GM18502 (cell line): ENCODE measurements around the gene USHBP1.

Experiments
- ATAC-seq: cut with Tn5 transposase; IDR thresholded peaks from one replicate; pipeline ENCODE4 v1.9.1; 2021; ENCODE audit warnings: mild to moderate bottlenecking; ENCODE audit not compliant: unreplicated experiment, poor library complexity

The USHBP1 gene

GRCh38 chr19:17220207-17220758 is 44.3 kb downstream of the USHBP1 start:
- ATAC-seq, result no peak

- no peak for ATAC-seq
Measured at GRCh38 chr19:17219286-17219685, 45.3 kb downstream of the USHBP1 start.

DNA sequence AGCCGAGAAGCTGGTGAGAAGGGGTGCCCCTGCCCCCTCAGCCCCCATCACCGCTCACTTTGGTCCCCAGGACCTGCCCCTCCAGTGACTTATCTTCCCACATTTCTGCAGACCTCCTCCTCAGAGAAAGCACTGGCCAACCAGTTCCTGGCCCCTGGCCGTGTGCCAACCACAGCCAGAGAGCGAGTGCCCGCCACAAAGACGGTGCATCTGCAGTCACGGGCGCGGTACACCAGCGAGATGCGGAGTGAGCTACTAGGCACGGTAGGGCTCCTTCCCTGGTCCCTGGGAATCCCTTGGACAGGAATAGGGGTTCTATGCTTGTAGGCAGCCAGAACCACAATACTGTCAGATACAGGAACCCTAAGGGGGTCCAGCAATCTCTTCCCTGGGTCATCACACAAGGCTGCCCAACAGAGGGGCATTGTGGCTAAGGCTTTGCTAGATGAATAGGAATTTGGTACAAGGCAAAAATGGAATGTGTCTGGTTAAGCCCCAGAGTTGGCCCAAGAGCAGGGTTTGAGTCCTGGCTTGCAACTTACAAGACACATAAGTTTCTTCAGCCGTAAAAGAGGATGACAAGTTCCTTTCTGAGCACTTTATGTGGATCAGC is 48.4 kb downstream of the USHBP1 start:
- no peak for ATAC-seq

GRCh38 chr19:17215127-17215971 is 49.2 kb downstream of the USHBP1 start, which contains the start of gene USE1:
TSS of gene USE1 (plus strand) at chr19:17215357. CDS start at chr19:17215406, 49 bp downstream.
- ATAC-seq, result peak; percentile 82

DNA sequence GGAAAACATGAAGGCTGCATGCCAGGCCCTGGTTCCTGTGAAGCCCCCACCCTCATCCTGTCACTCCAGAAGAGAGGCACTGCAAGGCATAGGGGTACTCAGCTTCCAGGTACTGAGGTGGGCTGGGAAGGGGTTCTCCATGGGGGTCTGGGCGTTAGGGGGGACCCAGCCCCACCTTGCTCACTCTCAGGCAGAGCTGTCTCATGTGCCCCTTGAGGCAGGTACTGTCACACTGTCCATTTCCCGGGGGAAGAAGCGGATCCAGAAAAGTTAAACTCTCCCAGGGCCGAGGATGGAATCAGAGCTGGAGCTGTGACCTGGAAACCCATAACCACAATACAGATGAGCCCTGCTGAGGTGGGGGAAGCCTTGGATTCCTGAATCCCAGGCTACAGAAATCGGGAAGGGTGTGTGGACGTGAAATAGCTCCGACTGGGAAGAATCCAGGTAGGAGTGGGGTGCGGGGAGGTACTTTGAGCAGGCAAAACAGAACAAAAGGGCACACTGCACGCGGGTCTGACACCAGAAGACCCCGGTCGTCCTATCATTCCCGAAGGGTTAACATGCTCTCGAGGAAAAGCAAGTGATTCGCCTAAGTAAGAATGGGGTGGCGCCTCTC is 49.9 kb downstream of the USHBP1 start:
- ATAC-seq, result no peak

DNA sequence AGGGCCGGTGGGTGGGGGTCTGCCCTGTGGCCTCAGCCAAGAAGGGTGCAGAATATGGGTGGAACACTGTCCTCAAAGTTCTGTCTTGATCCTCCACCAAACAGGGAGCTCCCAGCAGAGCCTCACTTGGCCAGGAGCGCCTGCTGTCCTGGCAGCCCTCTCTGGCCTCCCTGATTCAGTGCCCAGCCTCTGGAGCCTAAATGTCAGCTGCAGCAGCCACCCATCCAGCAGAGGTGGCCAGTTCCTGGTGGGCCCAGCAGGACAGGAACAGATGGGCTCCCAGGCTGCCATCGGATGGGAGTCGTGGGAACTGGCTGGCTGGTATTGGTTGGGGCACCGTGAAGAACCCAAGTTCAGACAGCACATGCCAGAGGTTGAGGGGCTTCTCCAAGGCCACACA is 51.2 kb downstream of the USHBP1 start:
- ATAC-seq, result no peak

DNA sequence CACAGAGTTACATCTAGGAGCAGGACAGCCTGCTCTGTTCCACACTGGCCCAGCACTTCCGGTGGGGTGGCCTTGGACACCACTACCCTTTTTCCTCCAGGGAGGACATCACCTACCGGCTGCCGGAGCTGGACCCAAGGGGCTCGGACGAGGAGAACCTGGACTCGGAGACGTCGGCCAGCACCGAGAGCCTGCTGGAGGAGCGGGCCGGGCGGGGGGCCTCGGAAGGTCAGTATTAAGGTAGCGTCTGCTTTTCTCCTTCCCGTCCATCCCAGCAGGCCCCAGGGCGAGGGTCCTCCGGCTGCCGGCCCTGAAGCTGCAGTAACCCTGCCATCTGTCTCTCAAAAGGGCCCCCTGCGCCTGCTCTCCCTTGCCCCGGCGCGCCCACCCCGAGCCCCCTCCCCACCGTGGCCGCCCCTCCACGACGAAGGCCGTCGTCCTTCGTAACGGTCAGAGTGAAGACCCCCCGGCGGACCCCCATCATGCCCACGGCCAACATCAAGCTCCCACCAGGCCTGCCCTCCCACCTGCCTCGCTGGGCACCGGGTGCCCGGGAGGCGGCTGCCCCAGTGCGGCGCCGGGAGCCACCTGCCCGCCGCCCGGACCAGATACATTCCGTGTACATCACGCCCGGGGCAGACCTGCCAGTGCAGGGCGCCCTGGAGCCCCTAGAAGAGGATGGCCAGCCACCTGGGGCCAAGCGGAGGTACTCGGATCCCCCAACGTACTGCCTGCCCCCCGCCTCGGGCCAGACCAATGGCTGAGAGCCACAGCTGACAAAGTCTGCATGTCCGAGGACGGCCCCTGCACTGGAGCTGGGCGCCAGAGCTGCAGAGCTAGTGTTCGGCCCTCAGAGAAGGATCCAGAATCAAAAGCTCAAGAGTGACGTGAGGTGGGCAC is 52.7 kb downstream of the USHBP1 start:
- no peak for ATAC-seq

GRCh38 chr19:17210296-17210695 is 54.2 kb downstream of the USHBP1 start:
- no peak for ATAC-seq

DNA sequence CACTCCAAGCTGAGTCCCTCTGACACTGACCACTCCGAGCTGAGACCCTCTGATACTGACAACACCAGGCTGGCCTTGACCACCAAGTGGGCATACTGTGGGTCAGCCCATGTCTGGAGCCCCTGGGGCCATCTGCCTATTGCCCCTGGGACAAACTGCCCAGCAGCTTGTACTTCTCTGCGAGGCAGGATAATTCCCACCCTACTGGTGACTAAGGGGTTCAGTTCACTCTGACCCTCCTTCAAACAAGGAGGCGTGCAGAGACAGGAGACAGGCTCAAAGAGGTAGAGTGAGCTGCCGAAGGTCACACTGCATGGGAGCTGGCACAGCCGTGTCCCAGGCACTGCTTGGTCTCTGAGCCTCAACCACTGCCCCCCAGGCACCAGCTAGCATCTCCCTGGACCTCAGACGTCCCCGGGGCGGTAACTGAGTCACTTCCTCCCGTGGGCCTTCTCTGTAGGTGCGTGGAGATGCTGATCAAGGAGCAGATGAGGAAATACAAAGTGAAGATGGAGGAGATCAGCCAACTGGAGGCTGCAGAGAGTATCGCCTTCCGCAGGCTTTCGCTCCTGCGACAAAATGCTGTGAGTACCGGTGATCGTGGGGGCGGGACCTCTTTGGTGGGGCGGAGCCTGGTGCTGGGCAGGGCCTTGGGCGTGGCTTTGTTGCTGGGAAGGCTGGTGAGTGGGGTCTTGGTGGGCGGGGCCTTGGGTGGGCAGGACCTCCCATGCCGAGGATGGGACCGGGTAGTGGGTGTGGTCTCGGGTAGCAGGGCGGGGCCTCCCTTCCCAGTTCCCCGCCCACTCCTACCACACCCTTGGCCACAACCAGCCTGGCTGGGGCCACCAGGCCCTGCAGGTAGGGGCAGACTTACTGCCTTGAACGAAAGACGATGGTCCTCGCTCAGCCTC is 55.2 kb downstream of the USHBP1 start:
- ATAC-seq, result peak; percentile 47

- no peak for ATAC-seq
Measured at GRCh38 chr19:17206736-17207581, 57.6 kb downstream of the USHBP1 start.

- ATAC-seq, result no peak
Measured at GRCh38 chr19:17205237-17206140, 59.1 kb downstream of the USHBP1 start.

DNA sequence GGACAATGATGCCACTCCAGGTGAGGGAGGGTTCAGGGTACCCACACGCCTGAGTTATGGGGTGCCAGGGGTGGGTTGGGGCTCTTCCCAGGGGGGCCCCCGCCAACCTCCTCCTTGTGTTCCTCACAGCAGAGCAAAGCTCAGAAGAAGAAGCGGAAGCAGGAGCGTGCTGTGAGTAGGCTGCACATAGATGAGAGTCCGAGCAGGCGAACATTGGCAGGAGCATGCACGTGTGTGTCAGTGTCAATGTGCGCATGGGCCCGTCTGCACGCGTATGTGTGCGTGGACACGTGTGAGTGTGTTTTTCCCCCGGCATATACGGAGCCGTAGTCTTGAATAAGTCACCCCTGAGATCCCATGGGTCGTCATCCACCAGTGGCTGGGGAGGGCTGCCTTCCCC is 61.8 kb downstream of the USHBP1 start:
- no peak for ATAC-seq

DNA sequence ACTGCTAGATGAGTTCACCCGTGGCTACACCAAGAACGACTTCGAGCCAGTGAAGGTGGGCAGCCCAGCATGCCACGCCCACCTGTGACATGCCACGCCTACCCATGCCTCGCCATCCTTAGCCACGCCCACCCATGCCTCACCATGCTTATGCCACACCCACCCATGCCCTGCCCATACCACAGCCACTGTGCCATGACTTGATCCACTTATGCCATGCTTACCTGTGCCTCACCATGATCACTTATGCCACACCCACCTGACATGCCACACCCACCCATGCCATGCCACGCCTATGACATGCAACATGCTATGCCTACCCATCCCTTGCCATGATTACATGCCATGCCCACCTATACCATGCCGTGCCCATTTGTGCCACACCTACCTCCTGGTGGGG is 62.3 kb downstream of the USHBP1 start:
- no peak for ATAC-seq

DNA sequence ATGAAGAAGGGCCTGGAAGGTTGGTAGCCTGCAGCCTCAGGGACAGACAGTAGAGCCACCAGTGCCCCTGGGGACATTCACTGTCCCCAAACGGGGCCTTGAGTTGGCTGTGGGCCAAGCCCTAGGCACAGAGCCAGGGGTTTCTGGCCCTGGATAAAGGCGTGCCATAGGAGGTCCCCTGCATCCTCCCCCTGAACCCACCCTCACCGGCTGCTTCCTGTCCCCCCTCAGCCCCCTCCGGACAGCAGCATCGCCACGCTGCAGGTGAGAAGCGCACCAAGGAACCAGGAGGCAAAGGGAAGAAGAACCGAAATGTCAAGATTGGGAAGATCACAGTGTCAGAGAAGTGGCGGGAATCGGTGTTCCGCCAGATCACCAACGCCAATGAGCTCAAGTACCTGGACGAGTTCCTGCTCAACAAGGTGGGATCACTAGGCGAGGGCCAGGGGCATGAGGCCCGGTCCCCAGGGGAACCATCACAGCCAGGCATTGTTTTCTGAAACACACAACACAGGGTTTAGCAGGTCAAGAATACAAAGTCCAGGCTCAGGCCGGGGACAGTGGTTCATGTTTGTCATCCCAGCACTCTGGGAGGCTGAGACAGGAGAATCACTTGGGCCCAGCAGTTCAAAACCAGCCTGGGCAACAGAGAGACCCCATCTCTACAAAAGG is 64.0 kb downstream of the USHBP1 start:
- no peak for ATAC-seq
